Measurements from ENCODE around the gene LZIC.

Gene LZIC

GRCh38 chr1:9886092-9886742 lies 57.0 kb downstream of the LZIC start:
- no peak for DNase-seq (ENCODE audit: low spot score)

DNA sequence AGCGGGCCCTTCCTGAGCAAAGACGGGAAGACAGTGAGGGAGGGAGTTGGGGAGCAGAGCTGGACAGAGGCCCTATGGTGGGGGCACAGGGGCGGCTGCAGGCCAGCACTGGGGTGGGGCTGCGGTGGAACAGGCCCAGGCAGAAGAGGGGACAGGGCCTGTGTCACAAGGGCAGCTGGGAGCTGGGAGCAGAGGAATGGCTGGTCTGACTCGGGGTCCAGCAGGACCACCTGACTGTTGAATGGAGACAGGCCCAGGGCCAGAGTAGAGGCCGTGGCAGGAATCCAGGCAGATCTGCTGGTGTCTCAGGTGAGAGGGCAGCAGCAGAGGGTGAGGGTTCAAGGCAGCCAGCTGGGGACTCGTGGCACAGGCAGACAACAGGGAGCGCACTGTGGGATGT lies 58.4 kb downstream of the LZIC start:
- no peak for DNase-seq (ENCODE audit: low spot score)

GRCh38 chr1:9883585-9884449 lies 59.4 kb downstream of the LZIC start:
- no peak for DNase-seq (ENCODE audit: low spot score)

- DNase-seq (ENCODE audit: low spot score), result no peak
These were observed 60.3 kb downstream of the LZIC start for GRCh38 chr1:9882945-9883303.

DNA sequence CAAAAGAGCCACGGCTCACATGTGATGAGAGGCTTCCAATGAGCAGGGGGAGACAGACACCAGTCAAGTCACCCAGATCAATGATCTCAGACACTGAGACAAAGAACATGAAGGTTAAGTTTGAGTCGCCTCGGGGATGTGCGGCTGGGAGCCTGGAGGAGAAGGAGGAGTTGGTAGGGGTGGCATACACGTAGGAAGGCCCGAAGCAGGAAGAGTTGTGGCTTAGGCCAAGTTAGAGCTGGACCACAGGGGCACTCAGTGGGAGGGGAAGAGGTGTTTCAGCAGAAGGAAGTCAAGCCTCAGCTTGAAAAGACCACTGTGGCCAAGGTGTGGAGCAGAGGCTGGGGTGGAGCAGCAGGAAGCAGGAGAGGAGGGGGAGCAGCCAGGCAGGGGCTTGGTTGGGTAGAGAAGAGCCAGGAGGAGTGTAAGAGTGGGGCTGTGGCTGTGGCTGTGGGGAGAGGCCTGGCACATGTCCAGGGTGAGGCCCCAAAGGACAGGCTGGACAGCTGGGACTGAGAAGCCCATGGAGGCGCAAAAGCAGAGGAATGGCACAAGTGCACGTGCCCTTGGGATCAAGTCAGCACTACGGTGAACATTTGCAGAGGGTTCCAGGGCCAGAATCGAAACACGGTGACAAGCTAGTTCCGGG lies 60.8 kb downstream of the LZIC start:
- no peak for DNase-seq (ENCODE audit: low spot score)

GRCh38 chr1:9881838-9882249 lies 61.3 kb downstream of the LZIC start:
- no peak for DNase-seq (ENCODE audit: low spot score)
